ENCODE data around the gene INTS2. TPM values are rescaled to one million over a fixed set of nuclear protein-coding genes. Genes with fewer than 3 reads are reported as not detected.

INTS2 gene
- polyA plus RNA-seq, 1 of the 3 experiments (the other 2 are of a cell fraction) = 6.7 TPM

DNA sequence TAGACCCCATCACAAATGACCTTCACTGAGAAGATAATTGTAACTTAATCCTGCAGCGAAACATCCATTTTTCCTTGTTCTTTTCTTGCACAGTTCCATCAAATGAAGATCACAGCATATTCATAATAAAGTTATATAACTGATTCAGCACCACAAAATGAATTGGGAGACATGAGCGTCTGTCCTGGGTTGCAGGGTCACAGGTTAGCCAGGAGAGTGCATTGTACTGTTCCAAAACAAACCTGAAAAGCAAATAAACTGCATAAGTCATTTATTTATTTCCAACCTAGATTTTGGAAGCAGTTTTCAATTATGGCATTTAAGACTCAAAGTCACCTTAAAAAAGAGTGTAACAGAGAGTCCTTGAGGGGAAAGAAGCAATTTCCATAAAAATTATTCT lies 18.6 kb upstream of the INTS2 start:
- POLR2A ChIA-PET = no interaction called here
- Histone ChIP-seq H3F3A (replicated peaks; ENCODE audit: insufficient read depth) (peaks cover 22% of the 10 kb centered on the region), H4K20me1 (ENCODE audit: insufficient read depth) (no peaks in the 10 kb centered on the region), H2AFZ (ENCODE audit: low read depth) (no peak overlapping the region), H3K4me1 (ENCODE audit: control insufficient read depth in 1 of 2, insufficient read depth in 2 of 2, low read depth in 1 of 2, low read length in 1 of 2) (no peaks in the 10 kb centered on the region), H3K79me2 (ENCODE audit: insufficient read depth) (no peaks in the 10 kb centered on the region), H3K27ac (ENCODE audit: low read depth in 2 of 2, low read length in 1 of 2) (no peak overlapping the region), H3K27me3 (ENCODE audit: insufficient read depth) (no peaks in the 10 kb centered on the region), H3K36me3 (replicated peaks in 1 of 2; ENCODE audit: control insufficient read depth in 1 of 2, insufficient read depth in 2 of 2, low read length in 1 of 2) (peaks cover 81 to 94% of the 10 kb centered on the region in 2 experiments), H3K9me2 (no peaks in the 10 kb centered on the region), H3K9ac (no peak overlapping the region), H3K9me3 (no peaks in the 10 kb centered on the region), H3K4me2 (no peak overlapping the region), H3K4me3 (ENCODE audit: low read depth in 2 of 2, low read length in 1 of 2) (no peak overlapping the region)
- no peak for TF ChIP-seq ELF1 (IDR thresholded peaks at IDR 0.05)
- TF ChIP-seq, protein P1, sequence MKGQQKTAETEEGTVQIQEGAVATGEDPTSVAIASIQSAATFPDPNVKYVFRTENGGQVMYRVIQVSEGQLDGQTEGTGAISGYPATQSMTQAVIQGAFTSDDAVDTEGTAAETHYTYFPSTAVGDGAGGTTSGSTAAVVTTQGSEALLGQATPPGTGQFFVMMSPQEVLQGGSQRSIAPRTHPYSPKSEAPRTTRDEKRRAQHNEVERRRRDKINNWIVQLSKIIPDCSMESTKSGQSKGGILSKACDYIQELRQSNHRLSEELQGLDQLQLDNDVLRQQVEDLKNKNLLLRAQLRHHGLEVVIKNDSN (IDR thresholded peaks at IDR 0.05; ENCODE audit: borderline replicate concordance, low read depth) = no peak
- no peak for TF ChIP-seq SIN3A (IDR thresholded peaks at IDR 0.05; ENCODE audit: borderline replicate concordance, low read depth, low read length)
- TF ChIP-seq YY1 (IDR thresholded peaks at IDR 0.05; ENCODE audit: low read depth) = no peak
- TF ChIP-seq, protein P2, sequence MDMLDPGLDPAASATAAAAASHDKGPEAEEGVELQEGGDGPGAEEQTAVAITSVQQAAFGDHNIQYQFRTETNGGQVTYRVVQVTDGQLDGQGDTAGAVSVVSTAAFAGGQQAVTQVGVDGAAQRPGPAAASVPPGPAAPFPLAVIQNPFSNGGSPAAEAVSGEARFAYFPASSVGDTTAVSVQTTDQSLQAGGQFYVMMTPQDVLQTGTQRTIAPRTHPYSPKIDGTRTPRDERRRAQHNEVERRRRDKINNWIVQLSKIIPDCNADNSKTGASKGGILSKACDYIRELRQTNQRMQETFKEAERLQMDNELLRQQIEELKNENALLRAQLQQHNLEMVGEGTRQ (IDR thresholded peaks at IDR 0.05; ENCODE audit: borderline replicate concordance, low read depth, low read length) = no peak
- TF ChIP-seq CHD2 (IDR thresholded peaks at IDR 0.05; ENCODE audit: low read length, partially characterized antibody) = no peak
- TF ChIP-seq, protein P3, sequence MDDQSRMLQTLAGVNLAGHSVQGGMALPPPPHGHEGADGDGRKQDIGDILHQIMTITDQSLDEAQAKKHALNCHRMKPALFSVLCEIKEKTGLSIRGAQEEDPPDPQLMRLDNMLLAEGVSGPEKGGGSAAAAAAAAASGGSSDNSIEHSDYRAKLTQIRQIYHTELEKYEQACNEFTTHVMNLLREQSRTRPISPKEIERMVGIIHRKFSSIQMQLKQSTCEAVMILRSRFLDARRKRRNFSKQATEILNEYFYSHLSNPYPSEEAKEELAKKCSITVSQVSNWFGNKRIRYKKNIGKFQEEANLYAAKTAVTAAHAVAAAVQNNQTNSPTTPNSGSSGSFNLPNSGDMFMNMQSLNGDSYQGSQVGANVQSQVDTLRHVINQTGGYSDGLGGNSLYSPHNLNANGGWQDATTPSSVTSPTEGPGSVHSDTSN (IDR thresholded peaks at IDR 0.05) = no peak
- TF ChIP-seq MEF2A (IDR thresholded peaks at IDR 0.05; ENCODE audit: borderline replicate concordance, low read depth) = no peak
- no peak for TF ChIP-seq TCF12 (IDR thresholded peaks at IDR 0.05)
- TF ChIP-seq, protein P4, sequence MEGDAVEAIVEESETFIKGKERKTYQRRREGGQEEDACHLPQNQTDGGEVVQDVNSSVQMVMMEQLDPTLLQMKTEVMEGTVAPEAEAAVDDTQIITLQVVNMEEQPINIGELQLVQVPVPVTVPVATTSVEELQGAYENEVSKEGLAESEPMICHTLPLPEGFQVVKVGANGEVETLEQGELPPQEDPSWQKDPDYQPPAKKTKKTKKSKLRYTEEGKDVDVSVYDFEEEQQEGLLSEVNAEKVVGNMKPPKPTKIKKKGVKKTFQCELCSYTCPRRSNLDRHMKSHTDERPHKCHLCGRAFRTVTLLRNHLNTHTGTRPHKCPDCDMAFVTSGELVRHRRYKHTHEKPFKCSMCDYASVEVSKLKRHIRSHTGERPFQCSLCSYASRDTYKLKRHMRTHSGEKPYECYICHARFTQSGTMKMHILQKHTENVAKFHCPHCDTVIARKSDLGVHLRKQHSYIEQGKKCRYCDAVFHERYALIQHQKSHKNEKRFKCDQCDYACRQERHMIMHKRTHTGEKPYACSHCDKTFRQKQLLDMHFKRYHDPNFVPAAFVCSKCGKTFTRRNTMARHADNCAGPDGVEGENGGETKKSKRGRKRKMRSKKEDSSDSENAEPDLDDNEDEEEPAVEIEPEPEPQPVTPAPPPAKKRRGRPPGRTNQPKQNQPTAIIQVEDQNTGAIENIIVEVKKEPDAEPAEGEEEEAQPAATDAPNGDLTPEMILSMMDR (IDR thresholded peaks at IDR 0.05) = no peak
- TF ChIP-seq POLR2AphosphoS5 (IDR thresholded peaks at IDR 0.05; ENCODE audit: low read depth, low read length) = no peak
- TF ChIP-seq FOXJ3 (CRISPR knock-in tag; IDR thresholded peaks at IDR 0.05) = no peak
- no peak for TF ChIP-seq EZH2phosphoT487 (IDR thresholded peaks at IDR 0.05; ENCODE audit: borderline replicate concordance, low read depth)
- no peak for TF ChIP-seq RXRA (IDR thresholded peaks at IDR 0.05; ENCODE audit: borderline replicate concordance, low read depth)
- no peak for TF ChIP-seq GABPA (IDR thresholded peaks at IDR 0.05; ENCODE audit: low read depth)
- TF ChIP-seq TAF1 (IDR thresholded peaks at IDR 0.05; ENCODE audit: borderline replicate concordance, low read depth, low read length) = no peak
- TF ChIP-seq SMC3 (IDR thresholded peaks at IDR 0.05; ENCODE audit: low read depth, low read length) = no peak
- DNase-seq = no peak
- WGBS (ENCODE audit: low lambda C conversion rate) = 92% methylated on average over 2 of the region's 2 CpGs
- CTCF ChIA-PET = no interaction called here
